Activated CD8-positive, alpha-beta T cell treated with anti-CD3 and anti-CD28 coated beads, Interleukin-2, amount 10 ng/mL, durations not matched to agents 7 days and 5 days (primary cell): ENCODE results near the gene PPP6R3. TPM values are rescaled to one million over a fixed set of nuclear protein-coding genes. Genes with fewer than 3 reads are reported as not detected.

ENCODE experiments used
- ATAC-seq: fragments of 150-1000 bp; cut with Tn5 transposase; one replicate; pipeline ENCODE4 v1.10.0; 2021; ENCODE audit warnings: moderate library complexity
- CTCF ChIA-PET: fragments of 350-600 bp; sonication (Branson Sonifier 250); formaldehyde crosslinking; loops from one replicate; lab custom pipeline; 2021; ENCODE audit warnings: antibody characterized with exemption; lab: Charles Lee
- POLR2A ChIA-PET: fragments of 350-600 bp; sonication (Branson Sonifier 250); formaldehyde crosslinking; loops from one replicate; lab custom pipeline; 2021; ENCODE audit warnings: antibody characterized with exemption; lab: Charles Lee
- DNase-seq: peaks from one replicate; pipeline ENCODE4 v3.0.0-alpha.2; 2020
- H3K27ac Mint-ChIP-seq: one replicate; pipeline ENCODE4 v1.8.0; 2021; ENCODE audit warnings: mild to moderate bottlenecking, mixed read lengths
- H3K27me3 Mint-ChIP-seq: one replicate; pipeline ENCODE4 v1.8.0; 2021; ENCODE audit warnings: low read depth, mixed read lengths
- H3K36me3 Mint-ChIP-seq: one replicate; pipeline ENCODE4 v1.8.0; 2021; ENCODE audit warnings: low read depth, mixed read lengths
- H3K4me1 Mint-ChIP-seq: one replicate; pipeline ENCODE4 v1.8.0; 2021; ENCODE audit warnings: low read depth, mixed read lengths
- H3K4me3 Mint-ChIP-seq: one replicate; pipeline ENCODE4 v1.8.0; 2021; ENCODE audit warnings: mild to moderate bottlenecking, mixed read lengths
- H3K9me3 Mint-ChIP-seq: one replicate; pipeline ENCODE4 v1.8.0; 2022; ENCODE audit warnings: mixed read lengths; ENCODE audit not compliant: insufficient read depth
- total RNA-seq, 2 experiments: library from RNA; stranded (reverse); gene quantifications; one replicate each; pipeline ENCODE4 v1.2.3, GENCODE V29; 2021

The PPP6R3 gene
- total RNA-seq, 2 experiments from 2014 or later: 114 to 120 TPM

GRCh38 chr11:68503251-68503687 lies 42.7 kb downstream of the PPP6R3 start:
- Mint-ChIP-seq H3K36me3 (peaks cover 11% of the 10 kb centered on the region), H3K27ac (no peak overlapping the region)
- DNase-seq: no peak

GRCh38 chr11:68503792-68504191 lies 43.2 kb downstream of the PPP6R3 start:
- no peak for ATAC-seq
- DNase-seq: no peak
- Mint-ChIP-seq H3K36me3 (peaks cover 11% of the 10 kb centered on the region), H3K4me1 (peaks cover 40% of the 10 kb centered on the region), H3K9me3 (no peaks in the 10 kb centered on the region), H3K27me3 (no peaks in the 10 kb centered on the region), H3K4me3 (no peak overlapping the region), H3K27ac (no peak overlapping the region)
- POLR2A ChIA-PET: no interaction called here
- CTCF ChIA-PET: no interaction called here

More at GRCh38 chr11:68503251-68503687, 42.7 kb downstream of the PPP6R3 start:
- CTCF ChIA-PET: no interaction called here
- Mint-ChIP-seq H3K9me3 (no peaks in the 10 kb centered on the region), H3K4me3 (no peak overlapping the region), H3K27me3 (no peaks in the 10 kb centered on the region), H3K4me1 (peaks cover 36% of the 10 kb centered on the region)
- ATAC-seq: no peak
- POLR2A ChIA-PET: no interaction called here

GRCh38 chr11:68504432-68505066 lies 44.0 kb downstream of the PPP6R3 start:
- ChIA-PET POLR2A (interaction anchor here (0.6 kb wide), 1 partner anchor 17 kb away, joined by 4 read pairs; no protein-coding TSS in a partner anchor), CTCF (interaction anchor here (0.9 kb wide), 1 partner anchor 17 kb away, joined by 3 read pairs; no protein-coding TSS in a partner anchor)
- ATAC-seq (no peak), DNase-seq (no peak)
- Mint-ChIP-seq H3K27me3 (no peaks in the 10 kb centered on the region), H3K27ac (no peak overlapping the region), H3K36me3 (peaks cover 11% of the 10 kb centered on the region), H3K9me3 (no peaks in the 10 kb centered on the region), H3K4me1 (peaks cover 39% of the 10 kb centered on the region), H3K4me3 (no peak overlapping the region)

GRCh38 chr11:68505596-68505995 lies 45.0 kb downstream of the PPP6R3 start:
- Mint-ChIP-seq H3K27ac (no peak overlapping the region), H3K36me3 (peaks cover 16% of the 10 kb centered on the region), H3K4me1 (peaks cover 38% of the 10 kb centered on the region), H3K4me3 (no peak overlapping the region), H3K27me3 (no peaks in the 10 kb centered on the region), H3K9me3 (no peaks in the 10 kb centered on the region)
- DNase-seq (no peak), ATAC-seq (no peak)
- ChIA-PET CTCF (interaction anchor here (1.2 to 1.9 kb wide), 2 partner anchors 10 to 23 kb away, joined by 3 to 6 read pairs; no protein-coding TSS in a partner anchor), POLR2A (no interaction called here)

- H3K27ac Mint-ChIP-seq: no peak overlapping the region
- H3K4me1 Mint-ChIP-seq: peaks cover 35% of the 10 kb centered on the region
- no peaks in the 10 kb centered on the region for H3K27me3 Mint-ChIP-seq
- no peak overlapping the region for H3K4me3 Mint-ChIP-seq
- CTCF ChIA-PET: interaction anchor here (1.2 to 1.9 kb wide), 2 partner anchors 11 to 22 kb away, joined by 3 to 6 read pairs; no protein-coding TSS in a partner anchor
- no peak for ATAC-seq
- no peak for DNase-seq
- POLR2A ChIA-PET: interaction anchor here (1.0 kb wide), 1 partner anchor 455 kb away, joined by 3 read pairs; no protein-coding TSS in a partner anchor
- H3K9me3 Mint-ChIP-seq: no peaks in the 10 kb centered on the region
- H3K36me3 Mint-ChIP-seq: peaks cover 22% of the 10 kb centered on the region
Observed at GRCh38 chr11:68506908-68507307, 46.4 kb downstream of the PPP6R3 start.

GRCh38 chr11:68508425-68508824 lies 47.9 kb downstream of the PPP6R3 start:
- peaks cover 31% of the 10 kb centered on the region for H3K4me1 Mint-ChIP-seq
- ATAC-seq: no peak
- H3K9me3 Mint-ChIP-seq: no peaks in the 10 kb centered on the region
- H3K36me3 Mint-ChIP-seq: peaks cover 34% of the 10 kb centered on the region
- ChIA-PET POLR2A (interaction anchor here (0.6 kb wide), 1 partner anchor 1515 kb away, joined by 3 read pairs; no protein-coding TSS in a partner anchor), CTCF (no interaction called here)
- H3K27me3 Mint-ChIP-seq: no peaks in the 10 kb centered on the region
- DNase-seq: no peak
- H3K27ac Mint-ChIP-seq: no peak overlapping the region
- H3K4me3 Mint-ChIP-seq: no peak overlapping the region

- POLR2A ChIA-PET: no interaction called here
- H3K36me3 Mint-ChIP-seq: peaks cover 40% of the 10 kb centered on the region
- ATAC-seq (no peak), DNase-seq (no peak)
- CTCF ChIA-PET: interaction anchor here (1.0 kb wide), 1 partner anchor 11 kb away, joined by 3 read pairs; no protein-coding TSS in a partner anchor
- H3K4me3 Mint-ChIP-seq: no peak overlapping the region
- no peak overlapping the region for H3K27ac Mint-ChIP-seq
- H3K4me1 Mint-ChIP-seq: peaks cover 34% of the 10 kb centered on the region
- H3K27me3 Mint-ChIP-seq: no peaks in the 10 kb centered on the region
- H3K9me3 Mint-ChIP-seq: no peaks in the 10 kb centered on the region
Observed at GRCh38 chr11:68509066-68509465, 48.5 kb downstream of the PPP6R3 start.

- H3K36me3 Mint-ChIP-seq: peaks cover 54% of the 10 kb centered on the region
- DNase-seq (no peak), ATAC-seq (no peak)
- no peak overlapping the region for H3K27ac Mint-ChIP-seq
- peaks cover 25% of the 10 kb centered on the region for H3K4me1 Mint-ChIP-seq
- no peaks in the 10 kb centered on the region for H3K9me3 Mint-ChIP-seq
- ChIA-PET POLR2A (no interaction called here), CTCF (no interaction called here)
- H3K4me3 Mint-ChIP-seq: no peak overlapping the region
- H3K27me3 Mint-ChIP-seq: no peaks in the 10 kb centered on the region
Observed at GRCh38 chr11:68513930-68514487, 53.5 kb downstream of the PPP6R3 start.

GRCh38 chr11:68517121-68517741 lies 56.7 kb downstream of the PPP6R3 start:
- ChIA-PET CTCF (no interaction called here), POLR2A (no interaction called here)
- H3K36me3 Mint-ChIP-seq: peaks cover 69% of the 10 kb centered on the region
- no peak for DNase-seq
- H3K9me3 Mint-ChIP-seq: no peaks in the 10 kb centered on the region
- H3K27me3 Mint-ChIP-seq: no peaks in the 10 kb centered on the region
- H3K4me3 Mint-ChIP-seq: no peak overlapping the region
- H3K4me1 Mint-ChIP-seq: peaks cover 25% of the 10 kb centered on the region
- ATAC-seq: no peak
- no peak overlapping the region for H3K27ac Mint-ChIP-seq

- ChIA-PET POLR2A (no interaction called here), CTCF (no interaction called here)
- H3K4me1 Mint-ChIP-seq: peaks cover 34% of the 10 kb centered on the region
- H3K27ac Mint-ChIP-seq: no peak overlapping the region
- H3K27me3 Mint-ChIP-seq: no peaks in the 10 kb centered on the region
- DNase-seq (no peak), ATAC-seq (no peak)
- no peaks in the 10 kb centered on the region for H3K9me3 Mint-ChIP-seq
- no peak overlapping the region for H3K4me3 Mint-ChIP-seq
- peaks cover 72% of the 10 kb centered on the region for H3K36me3 Mint-ChIP-seq
Observed at GRCh38 chr11:68518191-68518590, 57.6 kb downstream of the PPP6R3 start.

GRCh38 chr11:68521969-68522652 lies 61.6 kb downstream of the PPP6R3 start:
- DNase-seq (no peak), ATAC-seq (no peak)
- peaks cover 77% of the 10 kb centered on the region for H3K36me3 Mint-ChIP-seq
- no peak overlapping the region for H3K4me3 Mint-ChIP-seq
- no peak overlapping the region for H3K27ac Mint-ChIP-seq
- H3K9me3 Mint-ChIP-seq: no peaks in the 10 kb centered on the region
- peaks cover 56% of the 10 kb centered on the region for H3K4me1 Mint-ChIP-seq
- POLR2A ChIA-PET: no interaction called here
- no peaks in the 10 kb centered on the region for H3K27me3 Mint-ChIP-seq
- CTCF ChIA-PET: interaction anchor here (1.4 kb wide), 1 partner anchor 18 kb away, joined by 3 read pairs; no protein-coding TSS in a partner anchor
